Upper lobe of left lung (tissue), 6 donors: ENCODE measurements around the gene ADPRH. TPM values are rescaled to one million over a fixed set of nuclear protein-coding genes. Genes with fewer than 3 reads are reported as not detected.

Experiments
- ATAC-seq, 2 donors: fragments of 200-7000 bp; cut with Tn5 transposase; one replicate each; pipeline ENCODE4 v1.9.1; 2022; ENCODE audit warnings: mild to moderate bottlenecking in 2 of 2, moderate library complexity in 2 of 2; ENCODE audit not compliant: low FRiP score in 2 of 2
- DNase-seq, 2 donors: peaks; one replicate each; pipeline ENCODE4 v3.0.0-alpha.2; 2019 to 2020
- H3K27ac ChIP-seq, 4 donors: fragments of 200-600 bp; sonication (generic); one replicate each; pipeline ENCODE4 v1.5.1; 2016 to 2019
- H3K27me3 ChIP-seq, 4 donors: fragments of 200-600 bp; sonication (generic); one replicate each; pipeline ENCODE4 v1.5.1; 2017 to 2019
- H3K36me3 ChIP-seq, 4 donors: fragments of 200-600 bp; sonication (generic); one replicate each; pipeline ENCODE4 v1.5.1; 2016 to 2019
- H3K4me1 ChIP-seq, 4 donors: fragments of 200-600 bp; sonication (generic); one replicate each; pipeline ENCODE4 v1.5.1; 2018 to 2019
- H3K4me3 ChIP-seq, 4 donors: fragments of 200-600 bp; sonication (generic); one replicate each; pipeline ENCODE4 v1.5.1; 2017 to 2019; ENCODE audit warnings: mild to moderate bottlenecking in 2 of 4, moderate library complexity in 1 of 4
- H3K9me3 ChIP-seq, 4 donors: fragments of 200-600 bp; sonication (generic); one replicate each; pipeline ENCODE4 v1.5.1; 2018 to 2019
- EP300 ChIP-seq, 4 donors: sonication (generic); formaldehyde crosslinking; IDR thresholded peaks; one replicate each; pipeline ENCODE4 v1.5.1; 2017; ENCODE audit warnings: antibody characterized with exemption in 4 of 4, control low read depth in 2 of 4
- POLR2A ChIP-seq, 4 donors: fragments of 450-650 bp; IDR thresholded peaks; one replicate each; pipeline ENCODE4 v1.5.1; 2016 to 2017; ENCODE audit warnings: antibody characterized with exemption in 4 of 4, mild to moderate bottlenecking in 2 of 4
- POLR2AphosphoS5 ChIP-seq, 2 donors: sonication (generic); formaldehyde crosslinking; IDR thresholded peaks; one replicate each; pipeline ENCODE4 v1.5.1; 2017; ENCODE audit warnings: antibody characterized with exemption in 2 of 2
- WGBS, 2 donors: methylation state at CpG; one replicate each; pipeline ENCODE4 v1.1.5; 2017 to 2018; 5-methylcytosine and 5-hydroxymethylcytosine counted together
- total RNA-seq, 6 donors: library from RNA; depleted of rRNA in 4 of 6; stranded (reverse); fragments of >200 nt in 4 of 6; gene quantifications; one replicate each; pipeline versions ENCODE4 v1.1.0 to v1.2.1, GENCODE V29; 2016 to 2021
- TF ChIP-seq, protein P1 (sequence below), 6 experiments: fragments of 450-650 bp in 4 of 6; fragments of 200-600 bp in 2 of 6; sonication (generic) in 2 of 6; IDR thresholded peaks; one replicate each; pipeline ENCODE4 v1.5.1; 2016 to 2019; ENCODE audit warnings: antibody characterized with exemption in 6 of 6
- donor health status: DM: no; HTN: no; CAD: no; lungs with moderate emphysema.
- donor health status: DM: no; HTN: yes; CAD: no; lungs with severe emphysema.

ADPRH gene
- total RNA-seq, 6 donors from 2014 or later = 18.9 to 33.8 (median 25.1) TPM

- Histone ChIP-seq H3K36me3 (no peaks in the 10 kb centered on the region), H3K27me3 (no peaks in the 10 kb centered on the region), H3K9me3 (no peaks in the 10 kb centered on the region), H3K27ac (no peak overlapping the region), H3K4me1 (peaks cover 0 to 12% (median 7%) of the 10 kb centered on the region in 4 donors), H3K4me3 (no peak overlapping the region)
- TF ChIP-seq EP300 (IDR thresholded peaks at IDR 0.05) (no peak), POLR2A (IDR thresholded peaks at IDR 0.05) (no peak), POLR2AphosphoS5 (IDR thresholded peaks at IDR 0.05) (no peak)
- TF ChIP-seq, protein P1, sequence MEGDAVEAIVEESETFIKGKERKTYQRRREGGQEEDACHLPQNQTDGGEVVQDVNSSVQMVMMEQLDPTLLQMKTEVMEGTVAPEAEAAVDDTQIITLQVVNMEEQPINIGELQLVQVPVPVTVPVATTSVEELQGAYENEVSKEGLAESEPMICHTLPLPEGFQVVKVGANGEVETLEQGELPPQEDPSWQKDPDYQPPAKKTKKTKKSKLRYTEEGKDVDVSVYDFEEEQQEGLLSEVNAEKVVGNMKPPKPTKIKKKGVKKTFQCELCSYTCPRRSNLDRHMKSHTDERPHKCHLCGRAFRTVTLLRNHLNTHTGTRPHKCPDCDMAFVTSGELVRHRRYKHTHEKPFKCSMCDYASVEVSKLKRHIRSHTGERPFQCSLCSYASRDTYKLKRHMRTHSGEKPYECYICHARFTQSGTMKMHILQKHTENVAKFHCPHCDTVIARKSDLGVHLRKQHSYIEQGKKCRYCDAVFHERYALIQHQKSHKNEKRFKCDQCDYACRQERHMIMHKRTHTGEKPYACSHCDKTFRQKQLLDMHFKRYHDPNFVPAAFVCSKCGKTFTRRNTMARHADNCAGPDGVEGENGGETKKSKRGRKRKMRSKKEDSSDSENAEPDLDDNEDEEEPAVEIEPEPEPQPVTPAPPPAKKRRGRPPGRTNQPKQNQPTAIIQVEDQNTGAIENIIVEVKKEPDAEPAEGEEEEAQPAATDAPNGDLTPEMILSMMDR (IDR thresholded peaks at IDR 0.05) = no peak
- DNase-seq (no peak), ATAC-seq (no peak)
- WGBS, 2 donors = 34 to 63% methylated on average over 3 of the region's 3 CpGs
These were observed 21.4 kb upstream of the ADPRH start for GRCh38 chr3:119557877-119558269.

DNA sequence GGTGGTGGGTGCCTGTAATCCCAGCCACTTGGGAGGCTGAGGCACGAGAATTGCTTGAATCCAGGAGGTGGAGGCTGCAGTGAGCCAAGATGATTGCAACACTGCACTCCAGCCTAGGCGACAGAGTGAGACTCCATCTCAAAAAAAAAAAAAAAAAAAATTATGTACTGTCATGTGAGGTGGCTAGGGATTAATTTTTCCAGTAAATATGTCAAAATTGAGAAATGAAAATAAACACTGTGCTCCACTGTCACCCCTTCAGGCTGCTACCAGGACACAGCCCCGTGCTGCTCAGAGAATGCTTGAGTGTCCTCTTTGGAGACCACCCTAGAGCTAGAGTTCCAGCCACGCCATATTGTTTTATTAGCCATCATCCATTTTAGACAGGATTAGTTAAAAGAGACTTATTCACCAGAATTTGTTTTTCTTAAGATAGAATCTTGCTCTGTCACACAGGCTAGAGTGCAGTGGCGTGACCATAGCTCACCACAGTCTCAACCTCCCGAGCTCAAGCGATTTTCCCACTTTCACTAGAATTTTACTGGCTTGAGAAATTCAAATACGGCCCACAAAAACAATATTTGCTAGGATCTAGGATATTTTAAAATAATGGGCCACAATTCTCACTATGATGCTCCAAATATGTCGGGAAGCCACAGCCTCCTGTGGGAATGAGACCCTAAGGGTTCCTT lies 20.5 kb upstream of the ADPRH start:
- Histone ChIP-seq H3K27me3 (no peaks in the 10 kb centered on the region), H3K36me3 (no peaks in the 10 kb centered on the region), H3K4me3 (peak overlapping the region in 2 of 4 donors; percentile 16 to 17), H3K27ac (peak overlapping the region in 3 of 4 donors; percentile 3 to 32 (median 21)), H3K4me1 (peaks cover 0 to 12% (median 7%) of the 10 kb centered on the region in 4 donors), H3K9me3 (no peaks in the 10 kb centered on the region)
- DNase-seq (no peak), ATAC-seq (no peak)
- TF ChIP-seq, protein P1 (IDR thresholded peaks at IDR 0.05) = no peak
- TF ChIP-seq POLR2AphosphoS5 (IDR thresholded peaks at IDR 0.05) = no peak
- TF ChIP-seq EP300 (IDR thresholded peaks at IDR 0.05) = no peak
- no peak for TF ChIP-seq POLR2A (IDR thresholded peaks at IDR 0.05)
- 89 to 91% methylated on average over 9 of the region's 9 CpGs for WGBS, 2 donors

DNA sequence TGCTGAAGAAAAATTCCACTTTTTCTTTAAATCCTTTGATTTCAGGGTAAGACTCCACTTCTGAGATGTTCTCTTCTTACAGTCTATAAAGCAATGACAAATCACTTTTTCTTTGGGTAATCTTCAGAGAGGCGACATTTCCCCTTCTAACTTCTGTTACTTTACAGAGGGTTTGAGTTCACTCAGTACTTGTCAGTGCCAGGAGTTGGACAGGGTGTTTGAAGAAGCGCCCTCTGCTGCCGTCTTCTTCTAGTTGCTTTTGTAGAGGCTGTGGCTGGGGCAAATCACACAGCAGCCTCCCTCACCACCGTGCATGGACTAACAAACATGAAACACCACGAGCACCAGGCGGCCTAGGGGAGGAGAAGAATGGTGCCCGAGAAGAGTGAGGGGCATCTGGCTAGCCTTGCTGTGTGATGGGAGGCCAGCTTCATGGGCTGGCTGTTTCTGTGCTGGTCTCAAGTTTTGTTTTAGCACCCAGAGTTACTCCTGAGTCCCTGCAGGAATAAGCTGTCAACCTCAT lies 19.8 kb upstream of the ADPRH start, which contains the start of gene CD80:
Gene CD80 (minus strand): TSS at position 174 of the 523 bp plus-strand sequence. CDS start 1,886 bp downstream, outside the sequence.
- peak within 1 kb of the TSS in 2 of 4 donors; percentile 16 to 17 for H3K4me3 ChIP-seq
- H3K27me3 ChIP-seq = no peaks in the 10 kb centered on the region
- peak in 1 of 2 donors; percentile 73 for DNase-seq
- peak within 1 kb of the TSS in 3 of 4 donors; percentile 3 to 32 (median 21) for H3K27ac ChIP-seq
- 29 to 31% methylated on average over 7 of the region's 7 CpGs for WGBS, 2 donors
- TF ChIP-seq, protein P1 (IDR thresholded peaks at IDR 0.05) = peak in 3 of 6 experiments; percentile 15 to 35 (median 23)
- TF ChIP-seq EP300 (IDR thresholded peaks at IDR 0.05) (no peak), POLR2AphosphoS5 (IDR thresholded peaks at IDR 0.05) (no peak), POLR2A (IDR thresholded peaks at IDR 0.05) (no peak)
- H3K36me3 ChIP-seq = no peaks in the 10 kb centered on the region
- H3K4me1 ChIP-seq = peaks cover 0 to 12% (median 7%) of the 10 kb centered on the region in 4 donors
- peak; percentile 78 to 81 for ATAC-seq
- no peaks in the 10 kb centered on the region for H3K9me3 ChIP-seq

GRCh38 chr3:119560160-119560559 lies 19.1 kb upstream of the ADPRH start:
- ATAC-seq = peak; percentile 5 to 19
- Histone ChIP-seq H3K4me1 (peaks cover 0 to 11% (median 5%) of the 10 kb centered on the region in 4 donors), H3K27me3 (no peaks in the 10 kb centered on the region), H3K36me3 (no peaks in the 10 kb centered on the region), H3K4me3 (no peak overlapping the region), H3K9me3 (no peaks in the 10 kb centered on the region), H3K27ac (no peak overlapping the region)
- no peak for TF ChIP-seq EP300 (IDR thresholded peaks at IDR 0.05)
- no peak for TF ChIP-seq POLR2A (IDR thresholded peaks at IDR 0.05)
- TF ChIP-seq POLR2AphosphoS5 (IDR thresholded peaks at IDR 0.05) = no peak
- TF ChIP-seq, protein P1 (IDR thresholded peaks at IDR 0.05) = no peak
- WGBS, 2 donors = 79 to 89% methylated on average over 5 of the region's 5 CpGs
- no peak for DNase-seq
